CD4-positive, alpha-beta T cell (primary cell): ENCODE results near the gene NQO2. TPM values are rescaled to one million over a fixed set of nuclear protein-coding genes. Genes with fewer than 3 reads are reported as not detected.
A peak's percentile ranks its signal among the peaks of the same experiment; 100 is the strongest.

Source experiments
- ATAC-seq: fragments of 200-7000 bp; cut with Tn5 transposase; one replicate; pipeline ENCODE4 v1.10.0; 2022; ENCODE audit warnings: mild to moderate bottlenecking; ENCODE audit not compliant: poor library complexity
- CTCF ChIA-PET: fragments of 350-600 bp; sonication (Branson Sonifier 250); formaldehyde crosslinking; loops from one replicate; lab custom pipeline; 2021; ENCODE audit warnings: antibody characterized with exemption, inconsistent platforms; lab: Charles Lee
- POLR2A ChIA-PET: fragments of 350-600 bp; sonication (Branson Sonifier 250); formaldehyde crosslinking; loops from one replicate; lab custom pipeline; 2021; ENCODE audit warnings: antibody characterized with exemption, inconsistent platforms; lab: Charles Lee
- DNase-seq, 14 experiments: peaks; one replicate each; pipeline ENCODE4 v3.0.0-alpha.2; 2013 to 2020; ENCODE audit warnings: mixed read lengths in 2 of 14
- H3K27ac ChIP-seq, 2 donors: one replicate each; pipeline versions ENCODE4 v1.5.1 to v1.7.0; 2013; ENCODE audit warnings: low read length in 2 of 2, low read depth in 1 of 2, mild to moderate bottlenecking in 1 of 2
- H3K27me3 ChIP-seq, 2 experiments: 1 replicate in 1 of 2; 2 replicates in 1 of 2; pipeline versions ENCODE4 v1.6.1 to v1.7.0; 2013; ENCODE audit warnings: low read length in 2 of 2, control low read depth in 1 of 2, mild to moderate bottlenecking in 1 of 2, moderate library complexity in 1 of 2; ENCODE audit not compliant: insufficient read depth in 2 of 2, control insufficient read depth in 1 of 2
- H3K36me3 ChIP-seq: one replicate; pipeline ENCODE4 v1.6.1; 2013; ENCODE audit warnings: low read length, control low read depth; ENCODE audit not compliant: insufficient read depth
- H3K4me1 ChIP-seq: one replicate; pipeline ENCODE4 v1.6.1; 2013; ENCODE audit warnings: low read length, control low read depth; ENCODE audit not compliant: insufficient read depth
- H3K4me3 ChIP-seq: one replicate; pipeline ENCODE4 v1.5.1; 2013; ENCODE audit warnings: mild to moderate bottlenecking, low read length, moderate library complexity
- H3K9me3 ChIP-seq, 2 experiments: 1 replicate in 1 of 2; 2 replicates in 1 of 2; pipeline versions ENCODE4 v1.6.1 to v1.7.0; 2013; ENCODE audit warnings: low read length in 2 of 2, mild to moderate bottlenecking in 2 of 2, control low read depth in 1 of 2, moderate library complexity in 1 of 2; ENCODE audit not compliant: control insufficient read depth in 1 of 2, insufficient read depth in 1 of 2
- H3K27ac Mint-ChIP-seq: one replicate; pipeline ENCODE4 v1.8.0; 2020; ENCODE audit warnings: mixed read lengths
- H3K27me3 Mint-ChIP-seq: one replicate; pipeline ENCODE4 v1.8.0; 2021; ENCODE audit warnings: mixed read lengths
- H3K36me3 Mint-ChIP-seq: one replicate; pipeline ENCODE4 v1.8.0; 2021; ENCODE audit warnings: low read depth, mixed read lengths
- H3K4me1 Mint-ChIP-seq: one replicate; pipeline ENCODE4 v1.8.0; 2021; ENCODE audit warnings: low read depth, mixed read lengths
- H3K4me3 Mint-ChIP-seq: one replicate; pipeline ENCODE4 v1.8.0; 2020; ENCODE audit warnings: mild to moderate bottlenecking, mixed read lengths
- H3K9me3 Mint-ChIP-seq: one replicate; pipeline ENCODE4 v1.8.0; 2020; ENCODE audit warnings: mixed read lengths
- intact Hi-C, 2 experiments: fragments of 100-400 bp; cut with DNase I in 1 of 2; cut with micrococcal nuclease in 1 of 2; formaldehyde crosslinking; loops; one replicate each; pipeline versions ENCODE4 v1.15.1 to v1.9.0; 2023 to 2025; cut with DNase I, micrococcal nuclease
- total RNA-seq, 174 experiments: library from RNA in 2 of 174; stranded (reverse) in 2 of 174; gene quantifications; one replicate each; pipeline ENCODE4 v1.2.3 and lab custom pipeline; 2021 to 2026
- TF ChIP-seq, protein P1 (sequence below): fragments of 200-600 bp; IDR thresholded peaks from one replicate; pipeline ENCODE4 v1.8.0; 2022; ENCODE audit warnings: antibody characterized with exemption, mild to moderate bottlenecking

NQO2 gene
- total RNA-seq, 2 experiments from 2014 or later = 6.7 to 7.7 TPM

DNA sequence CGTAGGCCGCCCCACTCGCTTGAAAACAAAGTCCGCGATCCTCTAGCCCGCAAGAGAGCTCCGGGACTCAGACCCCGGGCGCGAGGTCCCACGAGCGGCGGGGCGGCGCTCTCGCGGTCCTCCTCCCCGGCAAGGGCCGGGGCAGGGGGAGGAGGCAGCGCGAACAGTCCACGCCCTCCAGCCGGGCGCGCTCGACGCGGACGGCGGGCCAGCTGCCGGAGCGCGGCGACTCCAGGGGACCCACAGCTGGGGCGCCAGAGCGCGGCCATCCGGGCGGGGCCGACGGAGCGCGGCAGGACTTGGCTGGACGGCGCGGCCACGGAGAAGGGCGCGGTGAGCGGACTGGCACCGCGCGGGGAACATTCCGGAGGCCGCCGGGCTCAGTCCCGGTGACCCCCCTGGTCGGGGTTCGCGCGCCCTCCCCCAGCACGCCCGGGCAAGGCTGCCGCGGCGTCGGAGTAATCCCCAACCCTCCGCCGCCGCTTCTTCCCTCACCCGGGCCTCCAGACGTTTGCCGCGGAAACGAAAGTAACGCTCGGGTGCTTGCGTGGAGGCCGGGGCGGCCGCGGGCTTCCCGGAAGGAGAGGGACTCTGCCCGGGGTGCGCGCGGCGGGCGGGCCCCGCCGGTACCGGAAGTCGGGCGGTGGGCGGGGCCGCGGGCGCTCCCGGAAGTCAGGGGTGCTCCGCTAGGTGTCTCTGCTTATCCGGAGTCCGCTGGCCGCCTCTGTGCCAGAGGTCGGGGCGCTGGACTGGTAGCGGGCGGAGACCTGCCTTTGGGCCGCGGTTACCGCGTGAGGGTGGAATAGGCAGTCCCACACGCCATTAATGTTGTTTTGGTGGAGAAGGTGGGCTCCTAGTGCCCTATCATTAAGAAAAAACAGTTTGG lies 68.9 kb downstream of the NQO2 start, which contains the start of gene RIPK1:
Gene RIPK1 (plus strand): TSS at position 166 of the 886 bp plus-strand sequence. CDS start 8,330 bp downstream, outside the sequence.
- Mint-ChIP-seq H3K27ac (peak within 1 kb of the TSS; percentile 99), H3K27me3 (no peaks in the 10 kb centered on the region), H3K4me1 (peaks cover 74% of the 10 kb centered on the region), H3K36me3 (peaks cover 38% of the 10 kb centered on the region), H3K9me3 (no peaks in the 10 kb centered on the region), H3K4me3 (peak within 1 kb of the TSS; percentile 99)
- ChIA-PET CTCF (interaction anchor here (1.3 to 2.1 kb wide), 3 partner anchors 11 to 80 kb away, joined by 3 to 6 read pairs (median 5); no protein-coding TSS in a partner anchor), POLR2A (interaction anchor here (0.5 to 5.5 kb wide), 25 partner anchors 8 to 953 kb away, joined by 3 to 93 read pairs (median 4); partner anchors contain the start of genes BPHL, FAM50B, NQO2 and PSMG4)
- Histone ChIP-seq H3K4me3 (peak within 1 kb of the TSS; percentile 84), H3K9me3 (no peaks in the 10 kb centered on the region), H3K36me3 (peaks cover 16% of the 10 kb centered on the region), H3K4me1 (peaks cover 44% of the 10 kb centered on the region), H3K27ac (peak within 1 kb of the TSS; percentile 88 to 94), H3K27me3 (no peaks in the 10 kb centered on the region)
- ATAC-seq (peak; percentile 73), DNase-seq (peak; percentile 87 to 97 (median 94))
- intact Hi-C loops = loop anchor here (1.0 to 5.0 kb wide), 7 partner anchors 49 to 954 kb away; partner anchors contain the start of genes BPHL (in 2 of the 2), PSMG4 (in 1 of the 2) and SERPINB1 (in 1 of the 2)
- TF ChIP-seq, protein P1, sequence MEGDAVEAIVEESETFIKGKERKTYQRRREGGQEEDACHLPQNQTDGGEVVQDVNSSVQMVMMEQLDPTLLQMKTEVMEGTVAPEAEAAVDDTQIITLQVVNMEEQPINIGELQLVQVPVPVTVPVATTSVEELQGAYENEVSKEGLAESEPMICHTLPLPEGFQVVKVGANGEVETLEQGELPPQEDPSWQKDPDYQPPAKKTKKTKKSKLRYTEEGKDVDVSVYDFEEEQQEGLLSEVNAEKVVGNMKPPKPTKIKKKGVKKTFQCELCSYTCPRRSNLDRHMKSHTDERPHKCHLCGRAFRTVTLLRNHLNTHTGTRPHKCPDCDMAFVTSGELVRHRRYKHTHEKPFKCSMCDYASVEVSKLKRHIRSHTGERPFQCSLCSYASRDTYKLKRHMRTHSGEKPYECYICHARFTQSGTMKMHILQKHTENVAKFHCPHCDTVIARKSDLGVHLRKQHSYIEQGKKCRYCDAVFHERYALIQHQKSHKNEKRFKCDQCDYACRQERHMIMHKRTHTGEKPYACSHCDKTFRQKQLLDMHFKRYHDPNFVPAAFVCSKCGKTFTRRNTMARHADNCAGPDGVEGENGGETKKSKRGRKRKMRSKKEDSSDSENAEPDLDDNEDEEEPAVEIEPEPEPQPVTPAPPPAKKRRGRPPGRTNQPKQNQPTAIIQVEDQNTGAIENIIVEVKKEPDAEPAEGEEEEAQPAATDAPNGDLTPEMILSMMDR = peak; percentile 40

Other genes starting within 250 kb of the NQO2 start
- 1 to 10 TPM; 1.6 to 2.0 TPM for gene MYLK4, start 249.0 kb upstream of the NQO2 start, total RNA-seq
- 10 to 100 TPM; 22.4 to 25.2 TPM for gene WRNIP1, start 234.5 kb upstream of the NQO2 start, total RNA-seq
- gene SERPINB1, start 158.0 kb upstream of the NQO2 start, total RNA-seq = 10 to 100 TPM; 58.3 to 58.4 TPM
- 10 to 100 TPM; 25.8 to 27.4 TPM for gene SERPINB9, start 96.6 kb upstream of the NQO2 start, total RNA-seq
- 10 to 100 TPM; 11.0 to 11.9 TPM for gene SERPINB6, start 28.3 kb upstream of the NQO2 start, total RNA-seq
- 10 to 100 TPM; 17.2 to 17.3 TPM for gene RIPK1, start 68.6 kb downstream of the NQO2 start, total RNA-seq
- 1 to 10 TPM; 5.2 to 5.7 TPM for gene BPHL, start 118.8 kb downstream of the NQO2 start, total RNA-seq
- gene TUBB2A, start 157.7 kb downstream of the NQO2 start, total RNA-seq = 10 to 100 TPM; 54.3 to 58.5 TPM
- gene TUBB2B, start 227.8 kb downstream of the NQO2 start, total RNA-seq = not detected